ENCODE results near the gene PLOD3.

DNA sequence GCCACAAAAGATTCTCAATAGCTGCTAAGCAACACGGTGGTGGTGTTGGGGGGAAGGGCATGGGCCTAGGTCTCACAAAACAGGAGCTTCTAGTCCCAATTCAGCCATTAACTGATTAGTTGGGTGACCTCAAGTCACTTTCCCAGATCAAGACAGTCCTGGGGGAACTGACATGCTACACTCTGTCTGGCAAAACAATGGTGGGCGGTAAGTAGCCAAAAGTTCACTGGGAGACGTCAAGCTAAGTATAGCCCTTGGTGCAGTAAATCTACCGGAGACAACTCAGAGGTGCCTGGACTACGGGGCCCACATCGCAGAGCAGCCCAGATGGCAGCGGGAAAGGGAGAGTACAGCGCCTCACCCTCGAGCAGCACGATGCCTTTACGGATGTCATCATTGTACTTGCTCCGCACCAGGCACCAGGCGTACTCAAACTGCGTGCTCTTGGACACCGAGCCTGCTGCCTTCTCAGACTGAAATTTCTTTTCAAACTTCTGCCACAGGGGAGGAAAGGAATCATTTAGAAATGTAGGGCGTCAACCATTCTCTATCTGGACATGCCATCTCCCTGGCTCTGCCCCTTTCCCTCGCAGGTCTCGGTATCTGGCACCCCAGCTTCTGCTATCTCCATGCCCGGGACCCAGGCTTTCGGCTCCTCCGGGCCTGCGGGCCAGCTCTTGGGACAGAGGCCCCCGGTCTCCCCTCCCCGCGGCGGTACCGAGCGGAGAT, 26.4 kb upstream of the PLOD3 start:
- TF ChIP-seq, protein P1, sequence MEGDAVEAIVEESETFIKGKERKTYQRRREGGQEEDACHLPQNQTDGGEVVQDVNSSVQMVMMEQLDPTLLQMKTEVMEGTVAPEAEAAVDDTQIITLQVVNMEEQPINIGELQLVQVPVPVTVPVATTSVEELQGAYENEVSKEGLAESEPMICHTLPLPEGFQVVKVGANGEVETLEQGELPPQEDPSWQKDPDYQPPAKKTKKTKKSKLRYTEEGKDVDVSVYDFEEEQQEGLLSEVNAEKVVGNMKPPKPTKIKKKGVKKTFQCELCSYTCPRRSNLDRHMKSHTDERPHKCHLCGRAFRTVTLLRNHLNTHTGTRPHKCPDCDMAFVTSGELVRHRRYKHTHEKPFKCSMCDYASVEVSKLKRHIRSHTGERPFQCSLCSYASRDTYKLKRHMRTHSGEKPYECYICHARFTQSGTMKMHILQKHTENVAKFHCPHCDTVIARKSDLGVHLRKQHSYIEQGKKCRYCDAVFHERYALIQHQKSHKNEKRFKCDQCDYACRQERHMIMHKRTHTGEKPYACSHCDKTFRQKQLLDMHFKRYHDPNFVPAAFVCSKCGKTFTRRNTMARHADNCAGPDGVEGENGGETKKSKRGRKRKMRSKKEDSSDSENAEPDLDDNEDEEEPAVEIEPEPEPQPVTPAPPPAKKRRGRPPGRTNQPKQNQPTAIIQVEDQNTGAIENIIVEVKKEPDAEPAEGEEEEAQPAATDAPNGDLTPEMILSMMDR (IDR thresholded peaks at IDR 0.05; ENCODE audit: extremely low read depth in 1 of 2, insufficient read depth in 1 of 2, low read depth in 1 of 2, low read length in 2 of 2): no peak
- no peak for TF ChIP-seq EZH2 (IDR thresholded peaks at IDR 0.05; ENCODE audit: borderline replicate concordance, low read depth, low read length, severe bottlenecking)
